CD4-positive, CD25-positive, alpha-beta regulatory T cell (primary cell): Measurements from ENCODE around the gene SETD1B. TPM values are rescaled to one million over a fixed set of nuclear protein-coding genes. Genes with fewer than 3 reads are reported as not detected.
"Not testable (repeated sequence)": the region's sequence is repeated elsewhere in the genome, so short reads cannot be mapped to it uniquely, and the experiment has no call there.

ENCODE experiments used
- ATAC-seq, 2 donors: fragments of 150-1000 bp; cut with Tn5 transposase; one replicate each; pipeline ENCODE4 v1.10.0; 2021; ENCODE audit warnings: low read depth in 2 of 2, moderate number of reproducible peaks in 2 of 2, moderate library complexity in 1 of 2
- DNase-seq, 3 donors: peaks; one replicate each; pipeline versions ENCODE4 v3.0.0 to v3.0.0-alpha.2; 2012 to 2022; ENCODE audit warnings: mixed read lengths in 1 of 3
- H3K27ac ChIP-seq: one replicate; pipeline ENCODE4 v1.7.0; 2013; ENCODE audit warnings: mild to moderate bottlenecking, low read length; ENCODE audit not compliant: insufficient read depth, poor library complexity, severe bottlenecking
- H3K27me3 ChIP-seq: one replicate; pipeline ENCODE4 v1.7.0; 2013; ENCODE audit warnings: low read length; ENCODE audit not compliant: control insufficient read depth, insufficient read depth
- H3K36me3 ChIP-seq: one replicate; pipeline ENCODE4 v1.7.0; 2013; ENCODE audit warnings: mild to moderate bottlenecking, low read length, moderate library complexity; ENCODE audit not compliant: control insufficient read depth, insufficient read depth
- H3K4me1 ChIP-seq: 2 replicates; pipeline ENCODE4 v1.7.0; 2013; ENCODE audit warnings: mild to moderate bottlenecking, low read length; ENCODE audit not compliant: insufficient read depth, control insufficient read depth, poor library complexity, severe bottlenecking
- H3K4me3 ChIP-seq: one replicate; pipeline ENCODE4 v1.7.0; 2013; ENCODE audit warnings: low read depth, mild to moderate bottlenecking, low read length, moderate library complexity
- H3K9me3 ChIP-seq, 2 experiments: 1 replicate in 1 of 2; 2 replicates in 1 of 2; pipeline ENCODE4 v1.7.0; 2013; ENCODE audit warnings: low read length in 2 of 2, mild to moderate bottlenecking in 1 of 2, moderate library complexity in 1 of 2; ENCODE audit not compliant: control insufficient read depth in 2 of 2
- H3K27ac Mint-ChIP-seq, 3 donors: one replicate each; pipeline ENCODE4 v1.8.0; 2020 to 2022; ENCODE audit warnings: mild to moderate bottlenecking in 3 of 3, mixed read lengths in 3 of 3, moderate library complexity in 2 of 3
- H3K27me3 Mint-ChIP-seq: one replicate; pipeline ENCODE4 v1.8.0; 2022; ENCODE audit warnings: mild to moderate bottlenecking, mixed read lengths
- H3K36me3 Mint-ChIP-seq: one replicate; pipeline ENCODE4 v1.8.0; 2020; ENCODE audit warnings: mixed read lengths
- H3K4me1 Mint-ChIP-seq, 4 donors: one replicate each; pipeline ENCODE4 v1.8.0; 2020 to 2022; ENCODE audit warnings: mixed read lengths in 4 of 4, mild to moderate bottlenecking in 1 of 4
- H3K4me3 Mint-ChIP-seq, 4 donors: one replicate each; pipeline ENCODE4 v1.8.0; 2020 to 2022; ENCODE audit warnings: mild to moderate bottlenecking in 4 of 4, mixed read lengths in 4 of 4, moderate library complexity in 3 of 4
- H3K9me3 Mint-ChIP-seq, 7 donors: one replicate each; pipeline ENCODE4 v1.8.0; 2020 to 2022; ENCODE audit warnings: mixed read lengths in 7 of 7, mild to moderate bottlenecking in 3 of 7, moderate library complexity in 2 of 7
- polyA plus RNA-seq, 4 donors: library from polyadenylated mRNA; unstranded; fragments of 300-500 nt; fragmentation: Illumina TruSeq; gene quantifications; one replicate each; pipeline ENCODE4 v1.2.3, GENCODE V29; 2021
- total RNA-seq: library from RNA; stranded (reverse); gene quantifications from one replicate; pipeline ENCODE4 v1.2.3, GENCODE V29; 2022

The SETD1B gene
- total and polyA plus RNA-seq, 5 donors from 2014 or later: 1.2 to 118 (median 1.8) TPM

DNA sequence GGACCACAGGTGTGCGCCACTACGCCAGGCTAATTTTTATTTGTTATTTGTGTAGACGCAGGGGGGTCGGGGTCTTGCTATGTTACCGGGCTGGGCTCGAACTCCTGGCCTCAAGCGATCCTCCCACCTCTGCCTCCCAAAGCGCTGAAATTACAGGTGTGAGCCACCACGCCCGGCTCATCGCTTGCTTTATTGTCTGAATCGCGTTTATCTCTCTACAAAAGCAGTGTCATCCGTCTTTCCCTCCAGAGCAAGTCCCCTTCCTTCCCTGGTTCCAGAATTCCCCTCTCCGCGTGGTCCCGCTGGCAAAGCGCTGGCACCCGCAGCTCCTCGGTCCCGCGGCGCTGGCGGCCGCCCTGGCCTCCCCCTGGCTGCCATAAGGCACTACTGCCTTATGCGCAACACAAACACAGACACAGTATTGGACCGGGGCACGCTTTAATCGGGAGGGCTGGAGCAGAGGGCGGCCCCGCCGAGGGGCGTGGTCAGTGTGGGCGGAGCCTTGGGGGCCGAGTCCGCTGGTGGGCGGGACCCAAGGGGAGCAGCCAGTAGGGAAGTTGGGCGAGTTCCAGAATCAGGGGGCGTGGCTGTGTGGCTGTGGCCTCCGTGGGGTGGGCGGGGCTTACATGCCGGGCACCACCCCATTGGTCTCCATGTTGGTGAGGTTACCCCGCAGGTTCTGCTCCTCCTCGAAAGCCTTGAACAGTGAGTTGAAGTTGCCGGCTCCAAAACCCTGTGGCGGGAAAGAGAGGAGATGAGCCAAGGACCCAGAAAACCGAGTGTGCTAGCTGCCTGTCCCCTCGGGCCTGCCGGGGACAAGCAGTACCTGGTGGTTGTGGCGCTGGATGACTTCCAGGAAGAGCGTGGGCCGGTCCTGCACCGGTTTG lies 35.5 kb downstream of the SETD1B start:
- Mint-ChIP-seq H3K9me3 (no peaks in the 10 kb centered on the region), H3K36me3 (no peaks in the 10 kb centered on the region), H3K27ac (peak overlapping the region; percentile 67 to 98 (median 96)), H3K4me3 (peak overlapping the region; percentile 86 to 99 (median 98)), H3K4me1 (peaks cover 0 to 16% (median 11%) of the 10 kb centered on the region in 4 donors), H3K27me3 (no peaks in the 10 kb centered on the region)
- DNase-seq (peak; percentile 98 to 99 (median 99)), ATAC-seq (peak; percentile 95)
- Histone ChIP-seq H3K36me3 (no peaks in the 10 kb centered on the region), H3K4me3 (peak overlapping the region; percentile 75), H3K9me3 (no peaks in the 10 kb centered on the region), H3K27me3 (no peaks in the 10 kb centered on the region), H3K27ac (peak overlapping the region; percentile 55), H3K4me1 (peaks cover 16% of the 10 kb centered on the region)

DNA sequence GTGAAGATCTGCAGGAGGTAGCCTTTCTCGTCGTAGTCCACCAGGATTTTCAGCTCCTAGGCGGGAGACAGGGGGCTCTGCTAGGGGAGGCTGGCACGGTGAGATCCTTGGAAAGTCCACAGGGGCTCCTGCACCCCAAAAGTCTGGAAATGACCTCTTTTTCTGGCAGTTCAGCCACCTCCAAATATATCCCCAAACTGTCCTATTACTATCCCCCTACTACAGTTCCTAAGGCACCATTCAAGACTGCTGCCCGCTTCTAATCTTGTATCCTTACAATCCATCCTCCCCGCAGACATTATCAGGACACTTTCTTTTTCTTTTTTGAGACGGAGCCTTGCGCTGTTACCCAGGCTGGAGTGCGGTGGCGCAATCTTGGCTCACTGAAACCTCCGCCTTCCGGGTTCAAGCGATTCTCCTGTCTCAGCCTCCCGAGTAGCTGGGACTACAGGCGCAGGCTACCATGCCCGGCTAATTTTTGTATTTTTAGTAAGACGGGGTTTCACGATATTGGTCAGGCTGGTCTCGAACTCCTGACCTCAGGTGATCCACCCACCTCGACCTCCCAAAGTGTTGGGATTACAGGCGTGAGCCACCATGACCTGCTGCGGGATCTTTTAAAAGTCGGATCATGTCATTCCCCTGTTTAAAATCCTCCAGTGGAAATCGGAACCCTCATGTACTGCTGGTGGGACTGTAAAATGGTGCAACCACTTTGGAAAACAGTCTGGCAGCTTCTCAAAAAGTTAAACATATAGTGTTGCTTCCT lies 36.4 kb downstream of the SETD1B start:
- H3K27me3 Mint-ChIP-seq: no peaks in the 10 kb centered on the region
- DNase-seq: no peak
- peak overlapping the region in 2 of 3 donors; percentile 96 to 98 for H3K27ac Mint-ChIP-seq
- Histone ChIP-seq H3K4me1 (peaks cover 16% of the 10 kb centered on the region), H3K36me3 (no peaks in the 10 kb centered on the region), H3K4me3 (peak overlapping the region; percentile 75), H3K27ac (peak overlapping the region; percentile 37), H3K27me3 (no peaks in the 10 kb centered on the region), H3K9me3 (no peaks in the 10 kb centered on the region)
- ATAC-seq: no peak
- no peaks in the 10 kb centered on the region for H3K36me3 Mint-ChIP-seq
- H3K9me3 Mint-ChIP-seq: no peaks in the 10 kb centered on the region
- H3K4me1 Mint-ChIP-seq: peaks cover 0 to 16% (median 10%) of the 10 kb centered on the region in 4 donors
- peak overlapping the region; percentile 86 to 99 (median 98) for H3K4me3 Mint-ChIP-seq

DNA sequence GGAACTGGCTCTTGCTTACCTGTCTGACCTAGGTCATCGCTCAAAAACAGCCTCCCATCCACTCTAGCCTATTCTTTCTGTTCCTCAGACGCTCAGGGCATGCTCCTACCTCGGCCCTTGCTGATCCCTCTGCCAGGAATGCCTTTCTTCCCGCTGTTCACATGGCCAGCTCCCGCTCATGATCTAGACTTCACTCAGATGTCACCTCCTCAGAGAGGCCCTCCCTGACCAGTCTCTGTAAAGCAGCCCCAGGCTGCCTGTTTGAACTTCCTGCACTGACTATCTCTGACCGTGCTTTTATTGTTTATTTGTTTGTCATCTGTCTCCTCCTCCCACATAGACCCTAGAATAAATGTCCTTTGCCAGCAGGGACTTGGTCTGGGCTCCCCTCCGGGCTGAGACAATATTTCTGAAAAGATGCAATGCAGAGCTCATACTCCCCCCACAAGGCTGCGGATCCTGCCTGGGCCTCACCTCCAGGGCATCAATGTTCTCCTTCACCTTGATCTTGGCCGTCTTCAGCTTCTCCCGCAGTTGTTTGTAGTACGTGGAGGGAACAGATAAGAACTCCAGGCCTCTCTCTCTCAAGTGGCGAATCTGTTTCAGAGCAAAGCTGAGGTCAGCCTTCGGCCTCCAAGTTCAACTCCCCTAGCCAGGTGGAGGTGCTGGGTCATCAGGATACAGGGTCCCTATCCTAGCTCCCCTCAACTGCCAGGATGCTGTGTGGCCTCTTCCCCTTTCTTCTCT lies 39.6 kb downstream of the SETD1B start:
- H3K4me3 Mint-ChIP-seq: peak overlapping the region in 2 of 4 donors; percentile 76 to 78
- ATAC-seq: no peak
- H3K27ac Mint-ChIP-seq: peak overlapping the region in 2 of 3 donors; percentile 20 to 55
- H3K4me3 ChIP-seq: no peak overlapping the region
- no peaks in the 10 kb centered on the region for H3K9me3 Mint-ChIP-seq
- H3K27ac ChIP-seq: no peak overlapping the region
- H3K4me1 Mint-ChIP-seq: peaks cover 0 to 16% (median 10%) of the 10 kb centered on the region in 4 donors
- H3K27me3 Mint-ChIP-seq: no peaks in the 10 kb centered on the region
- H3K9me3 ChIP-seq: no peaks in the 10 kb centered on the region
- no peaks in the 10 kb centered on the region for H3K36me3 Mint-ChIP-seq
- H3K4me1 ChIP-seq: peaks cover 16% of the 10 kb centered on the region
- H3K27me3 ChIP-seq: no peaks in the 10 kb centered on the region
- no peaks in the 10 kb centered on the region for H3K36me3 ChIP-seq
- DNase-seq: no peak

DNA sequence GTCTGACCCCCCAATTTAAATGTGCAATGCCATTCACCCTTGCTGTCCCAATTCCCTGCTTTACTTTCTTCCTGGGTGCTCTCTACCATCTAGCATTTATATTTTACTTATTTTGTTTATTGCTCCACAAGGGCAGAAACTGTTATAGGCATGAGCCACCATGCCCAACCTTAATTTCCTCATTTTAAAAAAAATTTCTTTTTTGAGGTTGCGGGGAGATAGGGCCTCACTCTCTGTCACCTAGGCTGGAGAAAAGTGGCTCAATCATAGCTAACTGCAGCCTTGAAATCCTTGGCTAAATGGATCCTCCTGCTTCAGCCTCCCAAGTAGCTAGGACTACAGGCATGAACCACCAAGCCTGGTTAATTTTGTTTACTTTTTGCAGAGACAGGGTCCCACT lies 41.9 kb downstream of the SETD1B start:
- peak overlapping the region in 1 of 4 donors; percentile 15 for H3K4me3 Mint-ChIP-seq
- Histone ChIP-seq H3K4me1 (peaks cover under 1% of the 10 kb centered on the region), H3K4me3 (no peak overlapping the region), H3K36me3 (no peaks in the 10 kb centered on the region), H3K27me3 (no peaks in the 10 kb centered on the region), H3K9me3 (no peaks in the 10 kb centered on the region), H3K27ac (no peak overlapping the region)
- H3K27me3 Mint-ChIP-seq: no peaks in the 10 kb centered on the region
- no peaks in the 10 kb centered on the region for H3K36me3 Mint-ChIP-seq
- H3K4me1 Mint-ChIP-seq: peaks cover 0 to 4% (median 0%) of the 10 kb centered on the region in 4 donors
- no peak overlapping the region for H3K27ac Mint-ChIP-seq
- ATAC-seq (no peak), DNase-seq (no peak)
- no peaks in the 10 kb centered on the region for H3K9me3 Mint-ChIP-seq

DNA sequence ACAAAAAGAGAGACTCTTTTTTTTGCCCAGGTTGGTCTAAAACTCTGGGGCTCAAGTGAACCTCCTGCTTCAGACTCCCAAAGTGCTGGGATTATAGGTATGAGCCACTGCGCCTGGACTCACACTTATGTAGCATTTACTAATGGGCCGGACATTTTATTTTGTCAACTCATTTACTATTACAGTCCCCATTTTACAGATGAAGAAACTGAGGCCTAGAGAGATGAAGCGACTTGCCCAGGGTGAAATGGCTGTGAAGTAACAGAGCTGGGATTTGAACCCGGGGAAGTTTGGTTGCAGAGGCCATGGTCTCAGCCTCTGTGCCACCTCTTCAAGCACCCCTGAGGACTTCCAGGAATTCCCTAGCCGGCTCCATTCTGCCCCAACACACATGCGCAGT lies 45.4 kb downstream of the SETD1B start:
- Histone ChIP-seq H3K4me3 (no peak overlapping the region), H3K27me3 (no peaks in the 10 kb centered on the region), H3K9me3 (no peaks in the 10 kb centered on the region), H3K27ac (no peak overlapping the region), H3K36me3 (no peaks in the 10 kb centered on the region), H3K4me1 (no peaks in the 10 kb centered on the region)
- H3K27me3 Mint-ChIP-seq: no peaks in the 10 kb centered on the region
- H3K36me3 Mint-ChIP-seq: no peaks in the 10 kb centered on the region
- no peaks in the 10 kb centered on the region for H3K9me3 Mint-ChIP-seq
- no peaks in the 10 kb centered on the region for H3K4me1 Mint-ChIP-seq
- H3K4me3 Mint-ChIP-seq: no peak overlapping the region
- ATAC-seq (no peak), DNase-seq (no peak)
- no peak overlapping the region for H3K27ac Mint-ChIP-seq

DNA sequence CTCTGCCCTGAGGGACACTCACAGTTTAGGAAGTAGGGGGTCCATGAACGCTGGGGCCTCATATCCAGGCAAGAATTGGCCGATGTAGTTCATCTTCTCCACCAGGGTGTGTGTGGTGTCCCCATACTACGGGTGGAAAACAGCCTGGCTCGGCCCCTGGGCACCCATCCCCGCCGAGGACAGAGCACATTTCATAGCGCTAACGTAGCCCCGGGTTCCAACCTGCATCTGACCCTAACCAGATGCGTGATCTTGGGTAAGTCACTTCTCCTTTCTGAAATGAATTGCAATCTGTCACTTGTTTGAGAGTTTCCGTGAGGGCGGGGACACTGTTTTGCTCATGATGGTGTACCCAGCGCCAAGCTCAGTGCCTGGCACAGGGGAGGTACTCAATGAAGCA lies 45.9 kb downstream of the SETD1B start:
- Histone ChIP-seq H3K4me1 (no peaks in the 10 kb centered on the region), H3K27me3 (no peaks in the 10 kb centered on the region), H3K27ac (no peak overlapping the region), H3K4me3 (no peak overlapping the region), H3K36me3 (no peaks in the 10 kb centered on the region), H3K9me3 (no peaks in the 10 kb centered on the region)
- Mint-ChIP-seq H3K36me3 (no peaks in the 10 kb centered on the region), H3K4me3 (no peak overlapping the region), H3K27ac (peak overlapping the region in 2 of 3 donors; percentile 38 to 47), H3K27me3 (no peaks in the 10 kb centered on the region), H3K9me3 (no peaks in the 10 kb centered on the region), H3K4me1 (no peaks in the 10 kb centered on the region)
- DNase-seq (no peak), ATAC-seq (no peak)

DNA sequence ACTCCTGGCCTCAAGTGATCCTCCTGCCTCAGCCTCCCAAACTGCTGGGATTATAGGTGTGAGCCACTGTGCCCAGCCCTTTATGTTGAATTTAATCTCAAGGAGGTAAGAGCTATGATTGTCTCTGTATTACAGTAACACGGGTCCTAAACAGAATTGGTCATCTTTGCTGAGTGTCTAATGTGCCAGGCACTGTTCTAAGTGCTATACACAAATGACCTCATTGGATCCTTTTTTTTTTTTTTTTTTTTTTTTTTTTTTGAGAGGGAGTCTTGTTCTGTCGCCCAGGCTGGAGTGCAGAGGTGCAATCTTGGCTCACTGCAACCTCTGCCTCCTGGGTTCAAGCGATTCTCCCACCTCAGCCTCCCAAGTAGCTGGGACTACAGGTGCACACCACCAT lies 48.6 kb downstream of the SETD1B start:
- H3K27me3 ChIP-seq, ATAC-seq, H3K4me3 ChIP-seq, H3K4me1 Mint-ChIP-seq, H3K27me3 Mint-ChIP-seq, DNase-seq, H3K4me1 ChIP-seq, H3K36me3 Mint-ChIP-seq, H3K27ac ChIP-seq, H3K9me3 ChIP-seq, H3K4me3 Mint-ChIP-seq, H3K36me3 ChIP-seq, H3K9me3 Mint-ChIP-seq: not testable (repeated sequence)
- H3K27ac Mint-ChIP-seq: peak overlapping the region in 1 of 3 donors; percentile 12
